ENCODE data around the gene CAVIN2.

The CAVIN2 gene

GRCh38 chr2:191864628-191865374, 17.9 kb upstream of the CAVIN2 start:
- peak; percentile 8 for DNase-seq

GRCh38 chr2:191863988-191864387, 17.1 kb upstream of the CAVIN2 start:
- no peak for DNase-seq

DNA sequence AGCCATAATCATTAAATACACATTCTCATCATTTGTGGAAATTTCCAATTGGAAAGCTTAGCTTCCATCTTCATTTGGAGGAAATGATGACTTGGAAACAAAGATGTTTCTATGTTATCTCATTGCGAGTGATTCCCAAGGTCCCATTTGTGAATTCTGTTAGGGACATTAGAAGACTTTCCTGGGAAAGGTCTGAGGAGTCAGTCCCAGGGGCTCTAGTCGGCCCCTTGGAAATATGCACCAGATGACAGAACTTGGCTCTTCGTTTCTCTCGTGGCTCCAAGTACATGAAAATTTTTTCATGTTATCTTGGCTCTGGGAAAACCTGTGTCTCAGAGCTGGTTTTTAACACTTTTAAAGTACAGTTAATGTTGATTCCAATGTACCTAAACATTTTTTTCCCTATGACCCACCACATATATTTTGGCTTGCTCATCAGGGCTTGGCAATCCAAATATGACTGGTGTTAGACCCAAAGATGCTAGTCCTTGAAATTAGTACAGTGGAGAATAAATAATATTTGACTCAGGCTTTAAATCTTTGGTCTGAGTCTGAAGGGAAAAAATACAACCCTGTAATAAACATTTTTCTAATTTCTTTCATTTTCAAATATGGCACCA, 15.4 kb upstream of the CAVIN2 start:
- DNase-seq, result no peak

DNA sequence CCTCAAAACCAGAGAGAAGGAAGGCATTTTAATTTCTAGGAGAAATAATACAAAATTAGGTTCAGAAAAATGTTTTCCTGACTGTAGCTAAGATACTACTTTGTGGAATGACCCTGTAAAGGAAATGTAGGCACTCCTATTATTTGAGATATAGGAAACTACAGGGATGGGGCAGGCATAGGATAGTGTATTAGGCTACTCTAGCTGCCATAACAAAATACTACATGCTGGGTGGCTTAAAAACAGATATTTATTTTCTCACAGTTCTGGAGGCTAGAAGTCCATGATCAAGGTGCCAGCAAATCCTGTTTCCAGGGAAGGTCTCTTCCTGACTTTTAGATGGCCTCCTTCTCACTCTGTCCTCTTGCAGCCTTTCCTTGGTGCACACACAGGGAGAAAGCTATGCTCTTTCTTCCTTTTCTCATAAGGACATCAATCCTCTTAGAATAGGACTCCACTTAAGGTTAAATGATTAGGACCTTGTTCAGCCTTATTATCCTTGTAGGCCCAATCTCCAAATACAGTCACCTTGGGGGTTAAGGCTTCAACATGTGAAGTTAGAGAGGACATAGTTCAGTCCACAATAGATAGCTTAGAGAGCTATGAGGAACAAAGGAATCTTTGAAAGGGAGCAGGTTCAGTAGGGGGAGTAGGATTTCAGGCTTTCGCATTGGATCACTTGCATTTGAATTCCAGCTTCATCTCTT, 14.0 kb upstream of the CAVIN2 start:
- DNase-seq, result no peak

- DNase-seq, result no peak
These were observed 12.8 kb upstream of the CAVIN2 start for GRCh38 chr2:191859681-191860080.

- DNase-seq, result peak; percentile 44
These were observed 11.0 kb upstream of the CAVIN2 start for GRCh38 chr2:191857886-191858285.

GRCh38 chr2:191857259-191857805, 10.4 kb upstream of the CAVIN2 start:
- DNase-seq, result peak; percentile 83

- DNase-seq, result no peak
These were observed 9.4 kb upstream of the CAVIN2 start for GRCh38 chr2:191856111-191856876.

- no peak for DNase-seq
These were observed 8.5 kb upstream of the CAVIN2 start for GRCh38 chr2:191855382-191855781.

DNA sequence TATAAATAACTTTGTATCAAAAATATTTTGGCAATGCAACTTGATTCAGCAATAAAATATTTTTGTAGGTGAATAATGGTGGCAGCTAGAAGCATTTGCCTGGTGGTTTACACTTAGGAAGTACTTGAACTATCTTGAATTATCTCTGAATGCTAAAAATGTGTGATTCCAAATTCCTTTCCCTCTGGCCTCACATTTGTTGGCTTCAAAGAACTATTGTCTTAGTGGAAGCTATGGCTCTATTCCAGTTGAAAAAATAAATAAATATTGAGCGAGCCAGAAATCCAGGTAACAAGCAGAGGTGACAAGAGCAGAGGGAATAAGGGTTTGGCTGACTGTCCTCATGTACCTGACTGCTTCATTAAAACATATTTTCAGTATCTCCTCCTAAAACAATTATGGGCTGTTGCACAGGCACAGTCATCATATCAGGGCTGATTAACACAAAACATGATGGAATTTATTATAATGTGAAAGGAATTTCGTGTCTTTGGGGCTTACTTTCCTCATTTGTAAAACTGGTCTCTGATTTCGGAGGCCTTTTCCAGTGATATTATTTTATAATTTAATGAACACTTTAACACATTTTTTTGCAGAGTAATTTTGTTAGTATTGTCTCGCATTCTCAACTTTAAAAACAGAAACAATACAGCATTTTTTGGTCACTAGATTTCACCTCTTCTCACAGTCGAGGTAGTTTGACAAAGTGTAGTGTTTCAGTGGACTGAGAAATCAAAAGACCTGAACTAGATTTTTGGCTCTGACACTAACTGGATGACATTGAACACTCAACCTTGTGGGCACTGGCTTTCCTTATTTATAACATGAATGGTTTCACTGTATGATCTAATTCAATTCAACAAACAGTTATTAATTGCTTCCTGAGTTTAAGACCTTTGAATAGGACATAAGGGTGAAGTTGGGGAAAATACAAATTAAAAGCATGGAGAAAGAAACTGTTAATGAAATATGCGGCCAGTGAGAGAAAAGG, 7.8 kb upstream of the CAVIN2 start:
- DNase-seq, result no peak

GRCh38 chr2:191853843-191854242, 7.0 kb upstream of the CAVIN2 start:
- DNase-seq, result no peak

DNA sequence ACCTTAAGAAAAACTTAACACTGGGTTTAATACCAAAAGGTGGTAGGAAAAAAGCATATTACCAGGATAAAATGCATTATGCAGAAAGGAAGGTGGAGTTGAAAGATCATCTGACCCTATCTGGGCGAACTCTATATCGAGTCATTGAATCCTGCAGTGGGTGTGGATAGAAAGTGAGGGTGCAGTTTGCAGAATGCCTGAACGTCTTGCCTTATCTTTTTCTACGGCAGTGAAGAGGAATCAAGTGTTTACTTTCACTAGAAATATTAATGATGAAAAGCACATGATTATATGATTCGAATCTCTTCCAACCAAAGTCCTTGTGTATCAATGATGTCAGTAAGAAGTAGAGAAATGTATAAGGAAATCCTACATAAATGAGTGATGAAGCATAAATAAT, 4.3 kb upstream of the CAVIN2 start:
- DNase-seq, result no peak

GRCh38 chr2:191848771-191849767, 2.2 kb upstream of the CAVIN2 start:
- DNase-seq, result no peak

DNA sequence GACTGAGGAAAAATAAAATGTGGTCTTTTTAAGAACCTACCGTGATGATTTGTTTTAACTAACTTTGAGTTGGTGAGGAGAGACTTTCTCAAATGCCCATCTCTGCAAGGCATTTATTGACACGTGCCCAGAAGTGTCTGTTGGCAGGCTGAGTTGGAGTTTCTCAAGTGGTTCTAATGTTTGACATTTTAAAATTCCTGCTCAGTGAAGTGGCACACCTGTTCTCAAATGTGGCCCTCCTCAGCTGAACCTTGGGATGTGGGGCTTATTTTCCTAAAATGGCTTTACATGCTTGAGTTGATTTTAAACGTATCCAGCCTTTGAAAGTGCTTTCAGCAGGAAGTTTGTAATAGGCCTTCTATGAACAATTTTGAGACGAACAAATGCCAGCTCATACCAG, 876 bp upstream of the CAVIN2 start:
- peak; percentile 47 for DNase-seq

DNA sequence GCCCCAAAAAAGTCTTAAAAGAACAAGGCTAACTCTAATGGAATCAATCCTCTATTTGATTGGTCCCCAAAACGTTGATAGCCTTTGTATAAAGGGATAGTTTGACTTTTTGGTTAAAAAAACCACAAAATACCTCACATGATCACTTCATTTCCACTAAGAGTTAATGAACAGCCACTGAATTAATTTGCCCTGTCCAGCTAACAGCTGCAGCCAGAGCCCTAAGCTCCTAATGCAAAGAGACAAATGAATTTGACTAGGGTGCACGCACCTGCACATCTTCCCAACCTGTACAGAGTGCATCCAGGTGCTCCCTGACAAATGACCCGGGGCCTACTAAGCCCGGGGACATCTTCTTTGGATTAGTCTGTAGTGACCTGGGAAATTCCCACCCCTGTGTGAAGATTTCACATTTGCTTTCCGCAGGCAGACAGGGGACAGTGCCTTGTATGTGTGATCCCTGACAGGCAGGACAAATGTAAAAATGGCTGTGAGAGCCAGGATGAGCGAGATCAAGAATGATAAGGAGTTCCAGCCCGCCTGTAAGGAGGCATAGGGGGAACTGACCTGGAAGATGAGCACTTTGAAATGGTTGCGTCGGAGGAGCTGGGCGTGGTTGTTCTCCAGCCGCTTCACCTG, 893 bp downstream of the CAVIN2 start:
- DNase-seq, result peak; percentile 69

DNA sequence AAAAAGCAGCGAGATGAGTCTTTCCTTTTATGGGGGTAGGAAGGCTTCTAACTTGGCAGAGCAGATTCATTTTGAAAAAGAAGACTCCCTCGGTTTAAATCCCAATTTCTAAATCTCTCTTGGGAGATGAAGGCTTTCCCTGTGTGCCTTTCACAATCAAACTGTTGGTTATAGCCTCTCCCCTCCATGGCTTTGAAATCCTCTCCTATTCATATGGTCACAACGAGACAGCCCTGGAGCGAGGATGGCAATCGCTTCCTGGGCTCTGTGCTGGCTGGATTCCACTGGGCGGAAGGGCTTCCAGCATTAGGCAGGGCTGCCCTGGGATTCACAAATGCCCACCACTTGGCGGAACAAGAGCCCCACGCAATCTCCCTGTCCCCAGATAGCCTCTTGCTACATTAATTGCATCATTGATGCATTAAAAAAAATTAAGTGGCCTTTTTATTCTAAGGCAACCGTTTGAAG, 1.6 kb downstream of the CAVIN2 start:
- peak; percentile 44 for DNase-seq

DNA sequence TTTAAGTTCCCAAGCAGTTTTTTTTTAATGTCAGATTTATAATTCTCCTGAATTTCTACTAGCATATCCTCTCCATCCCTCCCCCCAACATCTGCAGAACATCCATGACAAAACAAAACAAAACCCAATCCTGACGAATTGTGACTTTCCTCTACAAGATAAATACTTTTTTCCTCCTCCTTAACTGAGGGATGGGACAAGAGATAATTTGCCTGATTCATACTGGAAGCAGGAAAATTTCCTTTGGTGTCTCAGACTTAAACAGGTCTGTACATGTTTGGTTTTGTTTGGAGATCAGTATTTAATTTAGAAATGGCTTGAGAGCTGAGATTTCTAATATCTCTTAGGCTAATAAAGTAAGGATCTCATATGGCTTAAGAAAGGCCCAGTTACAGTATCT, 2.2 kb downstream of the CAVIN2 start:
- no peak for DNase-seq

GRCh38 chr2:191840921-191841320, 6.0 kb downstream of the CAVIN2 start:
- no peak for DNase-seq

DNA sequence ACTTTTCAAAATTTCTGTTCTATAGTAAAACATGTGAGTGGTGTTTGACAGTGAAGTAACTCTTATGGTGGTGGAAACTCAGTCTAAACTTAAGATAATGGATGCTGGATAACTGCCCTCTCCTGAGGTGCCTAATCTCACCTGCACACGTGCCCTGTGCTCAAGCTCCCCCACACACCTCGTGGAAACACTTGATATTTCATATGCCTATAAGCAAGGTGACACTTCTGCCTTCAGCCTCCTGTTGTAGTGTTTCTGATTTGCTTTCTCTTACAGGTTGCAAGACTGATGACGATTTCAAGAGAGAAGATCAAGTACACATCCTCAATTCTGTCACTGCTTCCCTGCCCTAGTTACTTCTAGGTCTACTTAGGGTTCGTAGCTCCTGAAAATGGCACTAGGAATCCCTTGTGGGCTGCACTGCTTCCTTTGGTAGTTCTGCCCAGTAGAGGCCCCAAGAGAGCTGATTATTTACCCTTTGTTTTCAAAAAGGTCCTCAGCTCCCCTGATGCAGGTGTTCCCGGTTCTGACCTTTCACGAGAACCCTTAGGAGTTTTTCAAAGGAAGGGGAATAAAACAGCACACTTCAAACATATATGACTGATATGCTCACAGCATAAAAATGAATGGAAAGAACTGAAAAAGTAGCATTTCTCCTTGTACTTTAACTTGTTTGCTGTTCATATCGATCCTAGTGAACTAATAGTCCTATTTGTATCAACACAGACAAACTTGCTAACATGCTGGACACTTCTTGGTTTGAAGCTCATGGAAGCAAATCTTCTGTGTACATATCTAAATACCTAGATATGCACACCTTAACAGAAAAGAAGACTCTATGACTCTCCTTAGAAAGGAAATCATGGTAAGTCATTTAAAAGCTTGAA, 6.7 kb downstream of the CAVIN2 start:
- DNase-seq, result peak; percentile 33
